ENCODE measurements around the gene ZNF219.

GRCh38 chr14:21053184-21054122 is 45.0 kb downstream of the ZNF219 start:
- TF ChIP-seq CTCF (IDR thresholded peaks at IDR 0.05 in 8 of 11, conservative IDR thresholded peaks at IDR 0.05 in 3 of 11) (no peak), POLR2A (IDR thresholded peaks at IDR 0.05) (no peak)
